A172 (cell line): ENCODE data around the gene HELZ. TPM values are rescaled to one million over a fixed set of nuclear protein-coding genes. Genes with fewer than 3 reads are reported as not detected.

Source experiments
- DNase-seq: peaks from one replicate; pipeline ENCODE4 v3.0.0-alpha.2; 2015; ENCODE audit warnings: low spot score
- total RNA-seq: library from RNA; depleted of rRNA; stranded (reverse); fragments of >200 nt; shearing (Covaris generic); gene quantifications from 2 replicates; pipeline ENCODE4 v1.2.3, GENCODE V29; 2014; rRNA removed

HELZ gene
- total RNA-seq, 1 experiment from 2014 or later = 44.1 TPM

- no peak for DNase-seq
Measured at GRCh38 chr17:67030641-67031040, 214.4 kb downstream of the HELZ start.

GRCh38 chr17:67027031-67027628 lies 217.9 kb downstream of the HELZ start:
- DNase-seq = peak; percentile 41

- no peak for DNase-seq
Measured at GRCh38 chr17:67026341-67026740, 218.7 kb downstream of the HELZ start.

- no peak for DNase-seq
Measured at GRCh38 chr17:67025216-67025792, 219.7 kb downstream of the HELZ start.

GRCh38 chr17:67024736-67025135 lies 220.3 kb downstream of the HELZ start:
- no peak for DNase-seq

- DNase-seq = no peak
Measured at GRCh38 chr17:67022451-67022810, 222.6 kb downstream of the HELZ start.

GRCh38 chr17:67021743-67022450 lies 223.1 kb downstream of the HELZ start:
- DNase-seq = no peak

- no peak for DNase-seq
Measured at GRCh38 chr17:67021196-67021595, 223.8 kb downstream of the HELZ start.

Other genes starting within 250 kb of the HELZ start
- gene CACNG1, start 200.6 kb downstream of the HELZ start, total RNA-seq = not detected in 2 replicates
- gene PSMD12, start 121.4 kb upstream of the HELZ start, total RNA-seq = 58.1 and 59.4 TPM in 2 replicates
- gene PITPNC1, start 132.1 kb upstream of the HELZ start, total RNA-seq = 2.0 and 2.7 TPM in 2 replicates